HG02678 (cell line): ENCODE results near the gene ATXN8OS.
"Not testable (repeated sequence)": the region's sequence is repeated elsewhere in the genome, so short reads cannot be mapped to it uniquely, and the experiment has no call there.

Source experiments
- ATAC-seq: cut with Tn5 transposase; IDR thresholded peaks from one replicate; pipeline ENCODE4 v1.9.1; 2021; ENCODE audit warnings: mild to moderate bottlenecking, moderate library complexity; ENCODE audit not compliant: unreplicated experiment

Gene ATXN8OS

GRCh38 chr13:70107498-70108281, at the start of gene ATXN8OS:
Gene ATXN8OS (plus strand): TSS chr13:70107826.
- no peak for ATAC-seq

GRCh38 chr13:70080012-70080411, 27.6 kb upstream of the ATXN8OS start:
- ATAC-seq, result no peak

- no peak for ATAC-seq
Observed at GRCh38 chr13:70087247-70087646, 20.4 kb upstream of the ATXN8OS start.

GRCh38 chr13:70088926-70089325, 18.7 kb upstream of the ATXN8OS start:
- ATAC-seq, result no peak

GRCh38 chr13:70090036-70090723, 17.4 kb upstream of the ATXN8OS start:
- peak; percentile 82 for ATAC-seq

- ATAC-seq, result no peak
Observed at GRCh38 chr13:70098669-70099068, 9.0 kb upstream of the ATXN8OS start.

- ATAC-seq, result no peak
Observed at GRCh38 chr13:70104481-70104880, 3.1 kb upstream of the ATXN8OS start.

GRCh38 chr13:70107125-70107497, 515 bp upstream of the ATXN8OS start:
- no peak for ATAC-seq

- ATAC-seq, result no peak
Observed at GRCh38 chr13:70108356-70109105, 905 bp downstream of the ATXN8OS start, which contains the start of gene KLHL1. Gene KLHL1 (minus strand): TSS chr13:70108452. CDS start chr13:70107699, 753 bp downstream.

GRCh38 chr13:70117338-70117905, 9.8 kb downstream of the ATXN8OS start:
- ATAC-seq, result no peak

GRCh38 chr13:70125693-70126092, 18.1 kb downstream of the ATXN8OS start:
- no peak for ATAC-seq

GRCh38 chr13:70128098-70128497, 20.5 kb downstream of the ATXN8OS start:
- no peak for ATAC-seq

GRCh38 chr13:70142658-70143057, 35.0 kb downstream of the ATXN8OS start:
- not testable (repeated sequence) for ATAC-seq

- ATAC-seq, result no peak
Observed at GRCh38 chr13:70162141-70162540, 54.5 kb downstream of the ATXN8OS start.

GRCh38 chr13:70170689-70171088, 63.1 kb downstream of the ATXN8OS start:
- ATAC-seq, result no peak

- ATAC-seq, result no peak
Observed at GRCh38 chr13:70171151-70171550, 63.5 kb downstream of the ATXN8OS start.

- ATAC-seq, result no peak
Observed at GRCh38 chr13:70172946-70173597, 65.4 kb downstream of the ATXN8OS start.

- ATAC-seq, result no peak
Observed at GRCh38 chr13:70173598-70173959, 66.0 kb downstream of the ATXN8OS start.

- ATAC-seq, result no peak
Observed at GRCh38 chr13:70178346-70178745, 70.7 kb downstream of the ATXN8OS start.
